Measurements from ENCODE around the gene URM1. TPM values are rescaled to one million over a fixed set of nuclear protein-coding genes. Genes with fewer than 3 reads are reported as not detected.
A peak's percentile ranks its signal among the peaks of the same experiment; 100 is the strongest.

URM1 gene
- total RNA-seq, 2 donors from 2014 or later: 25.3 to 71.8 TPM

DNA sequence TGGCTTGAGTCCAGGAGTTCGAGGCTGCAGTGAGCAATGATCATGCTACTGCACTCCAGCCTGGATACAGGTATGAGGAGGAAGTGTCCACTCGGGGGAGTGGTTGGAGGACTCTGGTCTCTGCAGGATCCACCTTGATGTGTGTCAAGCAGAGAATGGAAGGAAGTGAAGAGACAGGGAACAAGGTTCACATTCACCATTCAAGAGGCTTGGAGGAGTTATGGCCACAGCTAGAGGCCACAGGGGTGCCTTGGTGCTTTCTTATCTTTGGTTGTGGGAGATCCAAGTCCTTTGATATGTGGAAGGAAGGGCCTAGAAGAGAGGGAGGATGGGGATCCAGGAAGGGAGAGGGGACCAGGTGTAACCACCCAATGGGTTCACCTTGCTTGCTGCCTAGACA lies 44.1 kb downstream of the URM1 start:
- ATAC-seq (ENCODE audit: insufficient number of reproducible peaks, low FRiP score, low read depth) (no peak), DNase-seq (ENCODE audit: low spot score) (no peak)
- Histone ChIP-seq H3K27ac (no peak overlapping the region), H3K4me1 (ENCODE audit: control insufficient read depth in 1 of 2, low read depth in 2 of 2) (peaks cover 11 to 14% of the 10 kb centered on the region in 2 donors), H3K36me3 (no peaks in the 10 kb centered on the region), H3K4me3 (no peak overlapping the region), H3K9me3 (no peaks in the 10 kb centered on the region), H3K27me3 (replicated peaks; ENCODE audit: insufficient read depth) (no peaks in the 10 kb centered on the region)
- TF ChIP-seq, protein P1, sequence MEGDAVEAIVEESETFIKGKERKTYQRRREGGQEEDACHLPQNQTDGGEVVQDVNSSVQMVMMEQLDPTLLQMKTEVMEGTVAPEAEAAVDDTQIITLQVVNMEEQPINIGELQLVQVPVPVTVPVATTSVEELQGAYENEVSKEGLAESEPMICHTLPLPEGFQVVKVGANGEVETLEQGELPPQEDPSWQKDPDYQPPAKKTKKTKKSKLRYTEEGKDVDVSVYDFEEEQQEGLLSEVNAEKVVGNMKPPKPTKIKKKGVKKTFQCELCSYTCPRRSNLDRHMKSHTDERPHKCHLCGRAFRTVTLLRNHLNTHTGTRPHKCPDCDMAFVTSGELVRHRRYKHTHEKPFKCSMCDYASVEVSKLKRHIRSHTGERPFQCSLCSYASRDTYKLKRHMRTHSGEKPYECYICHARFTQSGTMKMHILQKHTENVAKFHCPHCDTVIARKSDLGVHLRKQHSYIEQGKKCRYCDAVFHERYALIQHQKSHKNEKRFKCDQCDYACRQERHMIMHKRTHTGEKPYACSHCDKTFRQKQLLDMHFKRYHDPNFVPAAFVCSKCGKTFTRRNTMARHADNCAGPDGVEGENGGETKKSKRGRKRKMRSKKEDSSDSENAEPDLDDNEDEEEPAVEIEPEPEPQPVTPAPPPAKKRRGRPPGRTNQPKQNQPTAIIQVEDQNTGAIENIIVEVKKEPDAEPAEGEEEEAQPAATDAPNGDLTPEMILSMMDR (IDR thresholded peaks at IDR 0.05): no peak

DNA sequence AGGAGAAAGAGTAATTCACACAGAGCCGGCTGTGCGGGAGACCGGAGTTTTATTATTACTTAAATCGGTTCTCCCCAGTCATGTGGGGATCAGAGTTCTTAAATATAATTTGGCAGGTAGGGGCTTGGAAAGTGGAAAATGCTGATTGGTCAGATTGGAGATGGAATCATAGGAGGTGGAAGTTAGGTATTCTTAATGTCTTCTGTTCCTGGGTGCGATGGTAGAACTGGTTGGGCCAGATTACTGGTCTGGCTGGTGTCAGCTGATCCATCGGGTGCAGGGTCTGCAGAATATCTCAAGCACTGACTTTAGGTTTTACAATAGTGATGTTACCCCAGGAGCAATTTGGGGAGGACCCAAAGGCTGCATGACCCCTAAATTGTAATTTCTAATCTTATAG lies 44.8 kb downstream of the URM1 start:
- Histone ChIP-seq H3K36me3 (no peaks in the 10 kb centered on the region), H3K27me3 (replicated peaks; ENCODE audit: insufficient read depth) (no peaks in the 10 kb centered on the region), H3K4me3 (no peak overlapping the region), H3K9me3 (no peaks in the 10 kb centered on the region), H3K4me1 (ENCODE audit: control insufficient read depth in 1 of 2, low read depth in 2 of 2) (peaks cover 11 to 14% of the 10 kb centered on the region in 2 donors), H3K27ac (no peak overlapping the region)
- TF ChIP-seq, protein P1 (IDR thresholded peaks at IDR 0.05): no peak
- ATAC-seq (ENCODE audit: insufficient number of reproducible peaks, low FRiP score, low read depth) (no peak), DNase-seq (ENCODE audit: low spot score) (no peak)

DNA sequence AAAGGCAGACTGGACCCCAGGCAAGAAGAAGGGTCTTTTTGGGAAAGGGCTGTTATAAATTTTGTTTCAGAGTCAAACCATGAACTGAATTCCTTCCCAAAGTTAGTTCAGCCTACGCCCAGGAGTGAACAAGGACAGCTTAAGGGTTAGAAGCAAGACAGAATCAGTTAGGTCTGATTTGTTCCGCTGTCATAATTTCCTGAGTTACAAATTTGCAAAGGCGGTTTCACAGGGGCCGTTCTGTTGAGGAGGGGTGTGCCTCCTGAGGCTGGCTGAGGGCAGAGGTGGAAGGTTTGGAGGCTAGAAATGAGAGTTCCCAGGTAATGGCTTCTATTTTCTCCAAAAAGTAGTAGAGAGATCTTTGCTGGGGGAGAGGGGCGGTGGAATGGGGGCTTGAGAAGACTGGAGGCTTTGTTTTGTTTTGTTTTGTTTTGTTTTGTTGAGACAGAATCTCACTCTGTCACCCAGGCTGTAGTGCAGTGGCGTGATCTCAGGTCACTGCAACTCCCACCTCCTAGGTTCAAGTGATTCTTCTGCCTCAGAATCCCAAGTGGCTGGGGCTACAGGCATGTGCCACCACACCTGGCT lies 45.4 kb downstream of the URM1 start:
- Histone ChIP-seq H3K27ac (no peak overlapping the region), H3K4me1 (ENCODE audit: control insufficient read depth in 1 of 2, low read depth in 2 of 2) (peaks cover 11 to 19% of the 10 kb centered on the region in 2 donors), H3K4me3 (no peak overlapping the region), H3K27me3 (replicated peaks; ENCODE audit: insufficient read depth) (no peaks in the 10 kb centered on the region), H3K9me3 (no peaks in the 10 kb centered on the region), H3K36me3 (no peaks in the 10 kb centered on the region)
- TF ChIP-seq, protein P1 (IDR thresholded peaks at IDR 0.05): no peak
- DNase-seq (ENCODE audit: low spot score) (no peak), ATAC-seq (ENCODE audit: insufficient number of reproducible peaks, low FRiP score, low read depth) (no peak)

DNA sequence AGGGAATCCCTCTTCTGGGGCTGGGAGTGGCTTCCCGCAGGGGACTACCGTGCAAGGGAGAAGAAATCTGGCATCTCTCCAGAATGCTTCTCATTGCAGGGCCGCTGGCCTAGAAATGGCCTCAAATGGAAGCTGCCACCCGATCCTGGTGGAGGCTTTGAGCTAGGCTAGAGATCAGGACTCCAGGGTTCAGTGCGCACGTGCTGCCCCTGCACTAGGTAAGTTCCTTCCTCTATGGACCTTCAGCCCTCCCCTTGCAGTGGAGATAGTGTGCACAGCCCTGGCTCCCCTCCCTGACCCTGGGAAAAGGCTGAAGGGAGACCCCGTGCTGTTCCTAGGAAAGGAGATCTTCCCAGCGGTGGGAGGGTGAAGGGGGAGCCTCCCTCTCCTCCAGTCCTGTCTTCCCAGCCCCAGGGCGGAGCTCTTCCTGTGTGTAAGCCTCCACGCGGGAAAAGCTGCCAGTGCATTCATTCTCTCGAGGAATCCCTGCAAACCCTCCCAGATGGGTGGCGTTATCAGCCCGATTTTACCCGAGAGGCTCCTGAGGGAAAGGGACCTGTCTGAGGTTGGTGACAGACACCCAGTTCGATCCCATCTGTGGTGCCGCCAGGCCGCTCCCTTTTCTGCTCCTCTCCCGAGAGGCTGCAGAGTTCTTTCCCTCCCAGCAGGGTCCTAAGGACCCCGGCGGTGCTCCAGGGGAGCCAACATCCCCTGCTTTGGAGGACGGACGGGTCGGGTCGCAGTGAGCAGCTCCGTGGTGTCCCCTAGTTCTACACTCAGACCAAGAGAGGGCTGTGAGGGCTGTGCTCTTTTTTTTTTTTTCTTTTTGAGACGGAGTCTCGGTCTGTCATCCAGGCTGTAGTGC lies 48.1 kb downstream of the URM1 start:
- no peak for ATAC-seq (ENCODE audit: insufficient number of reproducible peaks, low FRiP score, low read depth)
- H3K27ac ChIP-seq: no peak overlapping the region

More for the DNA sequence above, 48.1 kb downstream of the URM1 start:
- Histone ChIP-seq H3K9me3 (no peaks in the 10 kb centered on the region), H3K27me3 (replicated peaks; ENCODE audit: insufficient read depth) (no peaks in the 10 kb centered on the region), H3K4me1 (ENCODE audit: control insufficient read depth in 1 of 2, low read depth in 2 of 2) (peaks cover 11 to 26% of the 10 kb centered on the region in 2 donors), H3K4me3 (peak overlapping the region; percentile 97), H3K36me3 (no peaks in the 10 kb centered on the region)
- no peak for DNase-seq (ENCODE audit: low spot score)
- TF ChIP-seq, protein P1 (IDR thresholded peaks at IDR 0.05): no peak
